ENCODE results near the gene OR14A2.
"Not testable (repeated sequence)": the region's sequence is repeated elsewhere in the genome, so short reads cannot be mapped to it uniquely, and the experiment has no call there.

DNA sequence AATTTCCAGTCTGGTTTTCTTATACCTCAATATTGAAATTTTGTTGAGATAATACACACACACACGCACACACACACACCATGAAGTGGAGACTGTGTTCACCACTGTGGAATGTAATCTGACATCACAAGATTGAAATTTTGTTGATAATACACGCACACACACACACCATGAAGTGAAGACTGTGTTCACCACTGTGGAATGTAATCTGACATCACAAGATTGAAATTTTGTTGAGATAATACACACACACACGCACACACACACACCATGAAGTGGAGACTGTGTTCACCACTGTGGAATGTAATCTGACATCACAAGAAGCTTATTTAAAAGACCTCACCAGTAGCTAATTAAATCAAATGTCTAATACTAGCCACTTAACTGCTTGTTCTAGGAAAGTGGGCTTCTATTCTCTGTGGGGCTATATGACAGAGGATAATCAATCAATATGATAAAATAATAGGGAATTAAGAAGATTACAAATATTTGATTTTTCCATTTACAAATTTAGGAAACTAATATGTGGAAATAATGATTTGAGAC lies 5.7 kb downstream of the OR14A2 start:
- TF ChIP-seq, protein P1, sequence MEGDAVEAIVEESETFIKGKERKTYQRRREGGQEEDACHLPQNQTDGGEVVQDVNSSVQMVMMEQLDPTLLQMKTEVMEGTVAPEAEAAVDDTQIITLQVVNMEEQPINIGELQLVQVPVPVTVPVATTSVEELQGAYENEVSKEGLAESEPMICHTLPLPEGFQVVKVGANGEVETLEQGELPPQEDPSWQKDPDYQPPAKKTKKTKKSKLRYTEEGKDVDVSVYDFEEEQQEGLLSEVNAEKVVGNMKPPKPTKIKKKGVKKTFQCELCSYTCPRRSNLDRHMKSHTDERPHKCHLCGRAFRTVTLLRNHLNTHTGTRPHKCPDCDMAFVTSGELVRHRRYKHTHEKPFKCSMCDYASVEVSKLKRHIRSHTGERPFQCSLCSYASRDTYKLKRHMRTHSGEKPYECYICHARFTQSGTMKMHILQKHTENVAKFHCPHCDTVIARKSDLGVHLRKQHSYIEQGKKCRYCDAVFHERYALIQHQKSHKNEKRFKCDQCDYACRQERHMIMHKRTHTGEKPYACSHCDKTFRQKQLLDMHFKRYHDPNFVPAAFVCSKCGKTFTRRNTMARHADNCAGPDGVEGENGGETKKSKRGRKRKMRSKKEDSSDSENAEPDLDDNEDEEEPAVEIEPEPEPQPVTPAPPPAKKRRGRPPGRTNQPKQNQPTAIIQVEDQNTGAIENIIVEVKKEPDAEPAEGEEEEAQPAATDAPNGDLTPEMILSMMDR (IDR thresholded peaks at IDR 0.05): not testable (repeated sequence)
- TF ChIP-seq FOXP1 (CRISPR knock-in tag; IDR thresholded peaks at IDR 0.05; ENCODE audit: borderline replicate concordance); USF1 (CRISPR knock-in tag; IDR thresholded peaks at IDR 0.05); FOXK1 (CRISPR knock-in tag; IDR thresholded peaks at IDR 0.05); CBFB (CRISPR knock-in tag; IDR thresholded peaks at IDR 0.05; ENCODE audit: low read depth); ZNF263 (CRISPR knock-in tag; IDR thresholded peaks at IDR 0.05; ENCODE audit: low read depth); ATF2 (CRISPR knock-in tag; IDR thresholded peaks at IDR 0.05; ENCODE audit: borderline replicate concordance, low read depth); NR1H2 (CRISPR knock-in tag; IDR thresholded peaks at IDR 0.05); ZNF281 (CRISPR knock-in tag; IDR thresholded peaks at IDR 0.05): not testable (repeated sequence)
- TF ChIP-seq, protein P2, sequence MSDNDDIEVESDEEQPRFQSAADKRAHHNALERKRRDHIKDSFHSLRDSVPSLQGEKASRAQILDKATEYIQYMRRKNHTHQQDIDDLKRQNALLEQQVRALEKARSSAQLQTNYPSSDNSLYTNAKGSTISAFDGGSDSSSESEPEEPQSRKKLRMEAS (CRISPR knock-in tag; IDR thresholded peaks at IDR 0.05): not testable (repeated sequence)
- TF ChIP-seq, protein P3, sequence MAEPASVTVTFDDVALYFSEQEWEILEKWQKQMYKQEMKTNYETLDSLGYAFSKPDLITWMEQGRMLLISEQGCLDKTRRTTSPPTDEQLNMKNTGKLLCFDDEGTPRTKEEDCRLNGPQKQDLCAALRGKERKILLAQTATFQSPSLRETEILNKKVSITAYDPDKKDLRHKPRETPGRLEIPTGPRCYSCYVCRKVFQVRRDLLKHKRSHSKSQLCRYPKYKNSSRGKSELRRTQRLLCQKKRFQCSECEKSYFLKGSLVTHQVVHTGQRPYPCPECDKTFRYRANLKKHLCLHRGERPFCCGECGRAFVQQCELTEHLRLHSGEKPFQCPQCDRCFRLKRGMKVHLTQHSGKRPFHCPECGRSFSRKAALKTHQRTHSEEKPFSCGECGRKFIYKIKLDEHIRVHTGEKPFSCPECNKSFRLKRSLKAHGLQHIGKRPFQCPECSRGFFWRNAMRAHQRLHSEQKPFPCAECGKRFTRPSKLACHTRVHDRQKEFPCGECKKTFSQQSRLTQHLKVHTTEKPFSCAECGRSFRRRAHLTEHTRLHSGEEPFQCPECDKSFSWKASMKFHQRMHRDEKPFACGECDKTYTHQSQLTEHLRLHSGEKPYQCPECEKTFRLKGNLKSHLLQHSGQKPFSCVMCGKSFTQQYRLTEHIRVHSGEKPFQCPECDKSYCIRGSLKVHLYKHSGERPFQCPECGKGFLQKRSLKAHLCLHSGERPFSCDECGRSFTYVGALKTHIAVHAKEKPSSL (CRISPR knock-in tag; conservative IDR thresholded peaks at IDR 0.05): not testable (repeated sequence)
- TF ChIP-seq, protein P4, sequence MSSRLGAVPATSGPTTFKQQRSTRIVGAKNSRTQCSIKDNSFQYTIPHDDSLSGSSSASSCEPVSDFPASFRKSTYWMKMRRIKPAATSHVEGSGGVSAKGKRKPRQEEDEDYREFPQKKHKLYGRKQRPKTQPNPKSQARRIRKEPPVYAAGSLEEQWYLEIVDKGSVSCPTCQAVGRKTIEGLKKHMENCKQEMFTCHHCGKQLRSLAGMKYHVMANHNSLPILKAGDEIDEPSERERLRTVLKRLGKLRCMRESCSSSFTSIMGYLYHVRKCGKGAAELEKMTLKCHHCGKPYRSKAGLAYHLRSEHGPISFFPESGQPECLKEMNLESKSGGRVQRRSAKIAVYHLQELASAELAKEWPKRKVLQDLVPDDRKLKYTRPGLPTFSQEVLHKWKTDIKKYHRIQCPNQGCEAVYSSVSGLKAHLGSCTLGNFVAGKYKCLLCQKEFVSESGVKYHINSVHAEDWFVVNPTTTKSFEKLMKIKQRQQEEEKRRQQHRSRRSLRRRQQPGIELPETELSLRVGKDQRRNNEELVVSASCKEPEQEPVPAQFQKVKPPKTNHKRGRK (CRISPR knock-in tag; IDR thresholded peaks at IDR 0.05; ENCODE audit: borderline replicate concordance): not testable (repeated sequence)
- TF ChIP-seq, protein P5, sequence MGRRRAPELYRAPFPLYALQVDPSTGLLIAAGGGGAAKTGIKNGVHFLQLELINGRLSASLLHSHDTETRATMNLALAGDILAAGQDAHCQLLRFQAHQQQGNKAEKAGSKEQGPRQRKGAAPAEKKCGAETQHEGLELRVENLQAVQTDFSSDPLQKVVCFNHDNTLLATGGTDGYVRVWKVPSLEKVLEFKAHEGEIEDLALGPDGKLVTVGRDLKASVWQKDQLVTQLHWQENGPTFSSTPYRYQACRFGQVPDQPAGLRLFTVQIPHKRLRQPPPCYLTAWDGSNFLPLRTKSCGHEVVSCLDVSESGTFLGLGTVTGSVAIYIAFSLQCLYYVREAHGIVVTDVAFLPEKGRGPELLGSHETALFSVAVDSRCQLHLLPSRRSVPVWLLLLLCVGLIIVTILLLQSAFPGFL (CRISPR knock-in tag; IDR thresholded peaks at IDR 0.05; ENCODE audit: borderline replicate concordance): not testable (repeated sequence)
- TF ChIP-seq, protein P6, sequence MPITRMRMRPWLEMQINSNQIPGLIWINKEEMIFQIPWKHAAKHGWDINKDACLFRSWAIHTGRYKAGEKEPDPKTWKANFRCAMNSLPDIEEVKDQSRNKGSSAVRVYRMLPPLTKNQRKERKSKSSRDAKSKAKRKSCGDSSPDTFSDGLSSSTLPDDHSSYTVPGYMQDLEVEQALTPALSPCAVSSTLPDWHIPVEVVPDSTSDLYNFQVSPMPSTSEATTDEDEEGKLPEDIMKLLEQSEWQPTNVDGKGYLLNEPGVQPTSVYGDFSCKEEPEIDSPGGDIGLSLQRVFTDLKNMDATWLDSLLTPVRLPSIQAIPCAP (CRISPR knock-in tag; IDR thresholded peaks at IDR 0.05): not testable (repeated sequence)

Measured in WTC11 (cell line).